Mesenchymal stem cell (in vitro differentiated cells and primary cell): ENCODE results near the gene CPNE9.

Source experiments
- DNase-seq: peaks from one replicate; pipeline ENCODE4 v3.0.0-alpha.2; 2013
- H2AFZ ChIP-seq: one replicate; pipeline ENCODE4 v1.6.1; 2013; ENCODE audit warnings: low read depth, mild to moderate bottlenecking, control low read depth, inconsistent platforms, low read length, moderate library complexity
- H2AK5ac ChIP-seq: 2 replicates; pipeline ENCODE4 v1.6.1; 2013; ENCODE audit warnings: low read length, moderate library complexity, mild to moderate bottlenecking, inconsistent platforms; ENCODE audit not compliant: severe bottlenecking
- H2BK120ac ChIP-seq: one replicate; pipeline ENCODE4 v1.6.1; 2013; ENCODE audit warnings: low read depth, mild to moderate bottlenecking, inconsistent platforms, low read length, moderate library complexity
- H2BK12ac ChIP-seq, 2 experiments: one replicate each; pipeline ENCODE4 v1.6.1; 2013; ENCODE audit warnings: inconsistent platforms in 2 of 2, low read length in 2 of 2, mild to moderate bottlenecking in 2 of 2, moderate library complexity in 2 of 2, control low read depth in 1 of 2
- H2BK15ac ChIP-seq: one replicate; pipeline ENCODE4 v1.6.1; 2013; ENCODE audit warnings: mild to moderate bottlenecking, low read depth, inconsistent platforms; ENCODE audit not compliant: poor library complexity, severe bottlenecking
- H2BK5ac ChIP-seq: 2 replicates; pipeline ENCODE4 v1.6.1; 2013; ENCODE audit warnings: low read depth, mild to moderate bottlenecking, low read length, control low read depth, inconsistent platforms; ENCODE audit not compliant: poor library complexity, severe bottlenecking
- H3K14ac ChIP-seq, 2 experiments: one replicate each; pipeline ENCODE4 v1.6.1; 2013; ENCODE audit warnings: inconsistent platforms in 2 of 2, low read length in 2 of 2, control low read depth in 1 of 2, mild to moderate bottlenecking in 1 of 2, moderate library complexity in 1 of 2
- H3K18ac ChIP-seq, 2 experiments: one replicate each; pipeline ENCODE4 v1.6.1; 2013; ENCODE audit warnings: inconsistent platforms in 2 of 2, low read length in 2 of 2, control low read depth in 1 of 2, low read depth in 1 of 2, mild to moderate bottlenecking in 1 of 2
- H3K23ac ChIP-seq, 2 experiments: one replicate each; pipeline ENCODE4 v1.6.1; 2013; ENCODE audit warnings: inconsistent platforms in 2 of 2, low read length in 2 of 2, mild to moderate bottlenecking in 2 of 2, moderate library complexity in 2 of 2, control low read depth in 1 of 2
- H3K27ac ChIP-seq: 2 replicates; pipeline ENCODE4 v1.5.1; 2013; ENCODE audit warnings: mild to moderate bottlenecking, moderate library complexity, low read length, control low read depth, inconsistent platforms; ENCODE audit not compliant: poor library complexity, severe bottlenecking
- H3K27me3 ChIP-seq, 2 experiments: 2 replicates each; pipeline versions ENCODE4 v1.6.1 to v1.7.0; 2013; ENCODE audit warnings: low read length in 2 of 2, mild to moderate bottlenecking in 2 of 2, moderate library complexity in 2 of 2, control low read depth in 1 of 2, inconsistent platforms in 1 of 2; ENCODE audit not compliant: control insufficient read depth in 1 of 2, insufficient read depth in 1 of 2
- H3K36me3 ChIP-seq, 2 experiments: 2 replicates each; pipeline versions ENCODE4 v1.6.1 to v1.7.0; 2013; ENCODE audit warnings: low read length in 2 of 2, control low read depth in 1 of 2, inconsistent platforms in 1 of 2, low read depth in 1 of 2, mild to moderate bottlenecking in 1 of 2; ENCODE audit not compliant: insufficient read depth in 2 of 2, control insufficient read depth in 1 of 2
- H3K4ac ChIP-seq, 2 experiments: one replicate each; pipeline ENCODE4 v1.6.1; 2013; ENCODE audit warnings: inconsistent platforms in 2 of 2, low read length in 2 of 2, mild to moderate bottlenecking in 2 of 2, moderate library complexity in 2 of 2, control low read depth in 1 of 2, low read depth in 1 of 2
- H3K4me1 ChIP-seq: 2 replicates; pipeline ENCODE4 v1.6.1; 2013; ENCODE audit warnings: low read depth, low read length, control low read depth; ENCODE audit not compliant: control insufficient read depth, insufficient read depth
- H3K4me2 ChIP-seq: 2 replicates; pipeline ENCODE4 v1.6.1; 2013; ENCODE audit warnings: low read length, mild to moderate bottlenecking, inconsistent platforms; ENCODE audit not compliant: poor library complexity, severe bottlenecking
- H3K4me3 ChIP-seq, 2 experiments: 2 replicates each; pipeline versions ENCODE4 v1.5.1 to v1.7.0; 2013; ENCODE audit warnings: low read length in 2 of 2, mild to moderate bottlenecking in 2 of 2, control low read depth in 1 of 2, low read depth in 1 of 2; ENCODE audit not compliant: insufficient read depth in 1 of 2
- H3K79me1 ChIP-seq: replicated peaks from 2 replicates; pipeline ENCODE4 v1.6.1; 2013; ENCODE audit warnings: mild to moderate bottlenecking, control low read depth, low read length, inconsistent platforms; ENCODE audit not compliant: poor library complexity, severe bottlenecking
- H3K9ac ChIP-seq: 2 replicates; pipeline ENCODE4 v1.7.0; 2013; ENCODE audit warnings: mild to moderate bottlenecking, low read length, moderate library complexity
- H3K9me3 ChIP-seq: 2 replicates; pipeline ENCODE4 v1.7.0; 2013; ENCODE audit warnings: mild to moderate bottlenecking, low read length; ENCODE audit not compliant: control insufficient read depth
- H4K8ac ChIP-seq: one replicate; pipeline ENCODE4 v1.6.1; 2013; ENCODE audit warnings: inconsistent platforms, mild to moderate bottlenecking, low read length, moderate library complexity
- H4K91ac ChIP-seq: one replicate; pipeline ENCODE4 v1.6.1; 2013; ENCODE audit warnings: mild to moderate bottlenecking, low read length, inconsistent platforms
- WGBS: methylation state at CpG from one replicate; pipeline ENCODE4 v1.1.7; 2013; ENCODE audit warnings: mixed read lengths; 5-methylcytosine and 5-hydroxymethylcytosine counted together

CPNE9 gene

DNA sequence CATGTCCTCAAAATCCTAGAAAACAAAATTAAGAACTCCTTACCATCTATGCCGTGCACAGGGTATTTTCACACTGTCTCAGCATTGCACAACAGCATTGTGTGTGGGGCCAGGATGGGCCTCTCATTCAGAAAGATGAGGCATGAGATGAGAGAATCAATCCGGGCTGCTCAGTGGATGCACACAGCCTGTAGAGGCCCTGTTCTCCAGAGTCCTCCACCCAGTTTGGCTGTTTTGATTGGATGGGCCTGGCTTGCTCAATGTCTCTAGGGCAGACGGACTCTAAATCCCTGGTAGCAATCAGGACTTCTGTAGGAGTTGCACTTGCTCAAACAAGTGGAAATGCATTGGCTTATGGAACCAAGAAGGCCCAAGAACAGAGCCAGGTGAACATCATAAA is 20.2 kb upstream of the CPNE9 start:
- Histone ChIP-seq H2BK15ac (no peak overlapping the region), H3K27ac (no peak overlapping the region), H2AK5ac (no peak overlapping the region), H2BK120ac (no peak overlapping the region), H3K23ac (no peak overlapping the region), H4K8ac (no peak overlapping the region), H3K79me1 (peaks cover 3% of the 10 kb centered on the region), H3K36me3 (peaks cover 90 to 97% of the 10 kb centered on the region in 2 experiments), H3K4me2 (no peak overlapping the region), H2BK12ac (no peak overlapping the region), H3K4ac (no peak overlapping the region), H4K91ac (no peak overlapping the region), H2BK5ac (no peak overlapping the region), H3K14ac (no peak overlapping the region), H3K27me3 (no peaks in the 10 kb centered on the region), H3K4me1 (no peaks in the 10 kb centered on the region), H3K9ac (no peak overlapping the region), H3K4me3 (no peak overlapping the region), H3K9me3 (no peaks in the 10 kb centered on the region), H3K18ac (no peak overlapping the region), H2AFZ (no peak overlapping the region)
- DNase-seq, result no peak
- 96% methylated on average over 3 of the region's 3 CpGs for WGBS

DNA sequence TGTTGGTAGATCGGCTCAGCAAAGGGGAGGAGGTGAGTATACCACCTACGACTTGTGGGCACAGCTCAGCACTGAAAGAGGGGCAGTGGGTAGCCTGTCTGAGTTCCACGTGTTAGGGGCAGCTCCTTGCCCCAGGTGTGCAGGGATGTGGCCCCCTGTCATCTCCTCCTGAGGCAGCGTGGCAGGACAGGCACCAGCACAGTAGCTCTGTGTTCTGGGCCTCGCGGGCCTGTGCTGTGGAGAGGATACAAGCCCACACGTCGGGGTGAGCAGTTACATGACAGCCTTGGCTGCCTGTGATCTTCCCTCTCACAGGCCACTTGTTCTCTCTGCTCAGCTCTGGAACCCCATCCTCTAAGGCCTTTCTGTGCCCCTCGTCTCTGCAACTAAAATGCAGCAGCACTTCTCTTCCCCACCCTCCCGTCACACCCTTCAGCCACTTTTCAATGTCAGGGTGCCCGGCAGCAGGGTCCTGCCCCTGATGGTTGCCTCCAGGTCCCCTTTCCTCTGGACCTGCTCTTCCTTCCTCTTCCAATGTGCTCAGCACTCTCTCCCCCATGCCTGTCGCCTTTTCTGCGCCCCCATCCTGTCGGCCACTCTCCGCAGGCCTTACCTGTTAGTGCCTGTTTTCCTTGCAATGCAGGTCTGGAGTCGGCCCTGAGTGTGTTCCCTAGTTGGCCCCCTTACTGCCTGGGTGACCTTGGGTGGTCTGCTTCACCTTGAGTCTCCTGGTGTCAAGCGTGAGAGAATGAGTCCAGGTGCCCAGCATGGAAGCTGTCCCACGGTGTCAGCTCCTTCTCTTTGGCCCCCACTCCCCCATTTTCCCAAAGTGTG is 18.2 kb upstream of the CPNE9 start:
- no peak overlapping the region for H3K14ac ChIP-seq
- H4K91ac ChIP-seq, result no peak overlapping the region
- H4K8ac ChIP-seq, result no peak overlapping the region
- H3K4ac ChIP-seq, result no peak overlapping the region
- H3K36me3 ChIP-seq, result peaks cover 89 to 97% of the 10 kb centered on the region in 2 experiments
- no peak overlapping the region for H3K27ac ChIP-seq
- H3K4me1 ChIP-seq, result no peaks in the 10 kb centered on the region
- no peak overlapping the region for H3K4me2 ChIP-seq
- H3K9ac ChIP-seq, result no peak overlapping the region
- H2BK120ac ChIP-seq, result no peak overlapping the region
- no peaks in the 10 kb centered on the region for H3K9me3 ChIP-seq
- H3K4me3 ChIP-seq, result no peak overlapping the region
- no peak overlapping the region for H2BK5ac ChIP-seq
- 94% methylated on average over 18 of the region's 18 CpGs for WGBS
- no peak overlapping the region for H2AFZ ChIP-seq
- no peaks in the 10 kb centered on the region for H3K27me3 ChIP-seq
- H2BK15ac ChIP-seq, result no peak overlapping the region
- no peak overlapping the region for H2AK5ac ChIP-seq
- H2BK12ac ChIP-seq, result no peak overlapping the region
- DNase-seq, result no peak
- H3K18ac ChIP-seq, result no peak overlapping the region
- peaks cover 3% of the 10 kb centered on the region for H3K79me1 ChIP-seq
- no peak overlapping the region for H3K23ac ChIP-seq

- Histone ChIP-seq H4K8ac (no peak overlapping the region), H3K4me2 (no peak overlapping the region), H3K27me3 (no peaks in the 10 kb centered on the region), H2BK120ac (no peak overlapping the region), H3K9ac (no peak overlapping the region), H3K4me1 (peaks cover 2% of the 10 kb centered on the region), H4K91ac (no peak overlapping the region), H3K4ac (no peak overlapping the region), H3K23ac (no peak overlapping the region), H2BK12ac (no peak overlapping the region), H3K18ac (no peak overlapping the region), H3K4me3 (no peak overlapping the region), H2AFZ (no peak overlapping the region), H3K14ac (no peak overlapping the region), H3K27ac (no peak overlapping the region), H3K9me3 (no peaks in the 10 kb centered on the region), H2BK5ac (no peak overlapping the region), H3K79me1 (peaks cover 3% of the 10 kb centered on the region), H2BK15ac (no peak overlapping the region), H3K36me3 (peaks cover 89 to 98% of the 10 kb centered on the region in 2 experiments), H2AK5ac (no peak overlapping the region)
- no peak for DNase-seq
- WGBS, result 95% methylated on average over 9 of the region's 9 CpGs
These were observed 17.5 kb upstream of the CPNE9 start for GRCh38 chr3:9686050-9686550.

- no peak overlapping the region for H3K4ac ChIP-seq
- no peak overlapping the region for H2BK15ac ChIP-seq
- H2AK5ac ChIP-seq, result no peak overlapping the region
- no peak overlapping the region for H3K9ac ChIP-seq
- no peak overlapping the region for H3K18ac ChIP-seq
- H3K79me1 ChIP-seq, result peaks cover 3% of the 10 kb centered on the region
- H3K27me3 ChIP-seq, result no peaks in the 10 kb centered on the region
- no peak overlapping the region for H4K8ac ChIP-seq
- DNase-seq, result no peak
- no peak overlapping the region for H2AFZ ChIP-seq
- no peaks in the 10 kb centered on the region for H3K9me3 ChIP-seq
- H3K4me3 ChIP-seq, result no peak overlapping the region
- no peak overlapping the region for H2BK5ac ChIP-seq
- H3K23ac ChIP-seq, result no peak overlapping the region
- peaks cover 4% of the 10 kb centered on the region for H3K4me1 ChIP-seq
- H3K14ac ChIP-seq, result no peak overlapping the region
- H4K91ac ChIP-seq, result no peak overlapping the region
- peaks cover 91 to 98% of the 10 kb centered on the region in 2 experiments for H3K36me3 ChIP-seq
- H2BK120ac ChIP-seq, result no peak overlapping the region
- H3K27ac ChIP-seq, result no peak overlapping the region
- WGBS, result 100% methylated on average over 3 of the region's 3 CpGs
- no peak overlapping the region for H2BK12ac ChIP-seq
- H3K4me2 ChIP-seq, result no peak overlapping the region
These were observed 16.9 kb upstream of the CPNE9 start for GRCh38 chr3:9686703-9687102.
